Colonic mucosa (tissue), 4 donors: Measurements from ENCODE around the gene CDR2L. TPM values are rescaled to one million over a fixed set of nuclear protein-coding genes. Genes with fewer than 3 reads are reported as not detected.

Source experiments
- DNase-seq: peaks from one replicate; pipeline ENCODE4 v3.0.0-alpha.2; 2020
- H3K27ac ChIP-seq: fragments of 200-600 bp; one replicate; pipeline ENCODE4 v1.8.0; 2021
- H3K27me3 ChIP-seq: fragments of 200-600 bp; one replicate; pipeline ENCODE4 v1.8.0; 2021
- H3K36me3 ChIP-seq: fragments of 200-600 bp; one replicate; pipeline ENCODE4 v1.8.0; 2021
- H3K4me1 ChIP-seq: fragments of 200-600 bp; one replicate; pipeline ENCODE4 v1.8.0; 2021; ENCODE audit warnings: mild to moderate bottlenecking
- H3K4me3 ChIP-seq: fragments of 200-600 bp; one replicate; pipeline ENCODE4 v1.8.0; 2021
- H3K9ac ChIP-seq, 2 donors: one replicate each; pipeline ENCODE4 v1.7.0; 2013; ENCODE audit warnings: control low read depth in 2 of 2, low read depth in 2 of 2, low read length in 2 of 2
- H3K9me3 ChIP-seq: fragments of 200-600 bp; one replicate; pipeline ENCODE4 v1.8.0; 2021
- CTCF ChIP-seq: fragments of 200-600 bp; IDR thresholded peaks from one replicate; pipeline ENCODE4 v1.8.0; 2022; ENCODE audit warnings: antibody characterized with exemption, mild to moderate bottlenecking
- intact Hi-C: fragments of 100-400 bp; cut with DNase I; formaldehyde crosslinking; loops from one replicate; pipeline ENCODE4 v1.14.1; 2022
- total RNA-seq, 2 donors: library from RNA; stranded (reverse); fragmentation: NEBNext Ultra II Directional in 1 of 2; extraction: Animal tissue kit (Norgen Biotek cat#: 25700) in 1 of 2; gene quantifications; one replicate each; pipeline ENCODE4 v1.2.1, GENCODE V29; 2021
- donor health status: healthy.
- donor health status: DM: no; HTN: no; CAD: no.
- donor health status: DM: no; HTN: no; CAD: no.

Gene CDR2L
- total RNA-seq, 2 donors from 2014 or later = 3.7 to 4.1 TPM

GRCh38 chr17:74945543-74945942 lies 41.9 kb upstream of the CDR2L start:
- Histone ChIP-seq H3K4me3 (no peak overlapping the region), H3K4me1 (no peaks in the 10 kb centered on the region), H3K27ac (no peak overlapping the region), H3K9me3 (no peaks in the 10 kb centered on the region), H3K36me3 (no peaks in the 10 kb centered on the region), H3K9ac (no peak overlapping the region), H3K27me3 (peaks cover 3% of the 10 kb centered on the region)
- no peak for DNase-seq
- no peak for TF ChIP-seq CTCF
- intact Hi-C loops = no loop called here

GRCh38 chr17:74946641-74947040 lies 40.8 kb upstream of the CDR2L start:
- DNase-seq = no peak

GRCh38 chr17:74947041-74947754 lies 40.2 kb upstream of the CDR2L start:
- no peaks in the 10 kb centered on the region for H3K9me3 ChIP-seq
- H3K4me3 ChIP-seq = no peak overlapping the region
- no peak for TF ChIP-seq CTCF
- no peaks in the 10 kb centered on the region for H3K4me1 ChIP-seq
- H3K27ac ChIP-seq = no peak overlapping the region
- peaks cover 3% of the 10 kb centered on the region for H3K27me3 ChIP-seq
- H3K9ac ChIP-seq = no peak overlapping the region
- H3K36me3 ChIP-seq = no peaks in the 10 kb centered on the region
- intact Hi-C loops = no loop called here
- DNase-seq = no peak

More at GRCh38 chr17:74946641-74947040, 40.8 kb upstream of the CDR2L start:
- Histone ChIP-seq H3K27me3 (peaks cover 3% of the 10 kb centered on the region), H3K4me3 (no peak overlapping the region), H3K27ac (no peak overlapping the region), H3K36me3 (no peaks in the 10 kb centered on the region), H3K9me3 (no peaks in the 10 kb centered on the region), H3K9ac (no peak overlapping the region), H3K4me1 (no peaks in the 10 kb centered on the region)
- no peak for TF ChIP-seq CTCF
- intact Hi-C loops = no loop called here

- H3K9ac ChIP-seq = no peak overlapping the region
- no peaks in the 10 kb centered on the region for H3K9me3 ChIP-seq
- no peaks in the 10 kb centered on the region for H3K4me1 ChIP-seq
- peaks cover 3% of the 10 kb centered on the region for H3K27me3 ChIP-seq
- intact Hi-C loops = no loop called here
- no peaks in the 10 kb centered on the region for H3K36me3 ChIP-seq
- H3K4me3 ChIP-seq = no peak overlapping the region
- DNase-seq = no peak
- no peak for TF ChIP-seq CTCF
- H3K27ac ChIP-seq = no peak overlapping the region
Measured at GRCh38 chr17:74949455-74950115, 37.8 kb upstream of the CDR2L start.

- H3K4me3 ChIP-seq = no peak overlapping the region
- no peaks in the 10 kb centered on the region for H3K36me3 ChIP-seq
- peaks cover 3% of the 10 kb centered on the region for H3K27me3 ChIP-seq
- H3K27ac ChIP-seq = no peak overlapping the region
- no peak for DNase-seq
- intact Hi-C loops = no loop called here
- H3K9me3 ChIP-seq = no peaks in the 10 kb centered on the region
- H3K4me1 ChIP-seq = no peaks in the 10 kb centered on the region
- no peak for TF ChIP-seq CTCF
- H3K9ac ChIP-seq = no peak overlapping the region
Measured at GRCh38 chr17:74950207-74950606, 37.2 kb upstream of the CDR2L start.
